Choroid plexus epithelial cell (primary cell): ENCODE results near the gene IFI27L2.

Source experiments
- DNase-seq: peaks from one replicate; pipeline ENCODE4 v3.0.0-alpha.2; 2010; ENCODE audit warnings: low read depth
- H3K4me3 ChIP-seq: 2 replicates; pipeline ENCODE4 v1.5.1; 2011; ENCODE audit warnings: low read depth, mild to moderate bottlenecking, control low read depth, low read length, moderate library complexity
- CTCF ChIP-seq: conservative IDR thresholded peaks from 2 replicates; pipeline ENCODE4 v1.5.1; 2011; ENCODE audit warnings: low read depth, mild to moderate bottlenecking, control low read depth, inconsistent platforms, low read length, moderate library complexity

IFI27L2 gene

GRCh38 chr14:94153750-94154342 lies 24.4 kb upstream of the IFI27L2 start:
- DNase-seq: no peak
- no peak for TF ChIP-seq CTCF
- no peak overlapping the region for H3K4me3 ChIP-seq

DNA sequence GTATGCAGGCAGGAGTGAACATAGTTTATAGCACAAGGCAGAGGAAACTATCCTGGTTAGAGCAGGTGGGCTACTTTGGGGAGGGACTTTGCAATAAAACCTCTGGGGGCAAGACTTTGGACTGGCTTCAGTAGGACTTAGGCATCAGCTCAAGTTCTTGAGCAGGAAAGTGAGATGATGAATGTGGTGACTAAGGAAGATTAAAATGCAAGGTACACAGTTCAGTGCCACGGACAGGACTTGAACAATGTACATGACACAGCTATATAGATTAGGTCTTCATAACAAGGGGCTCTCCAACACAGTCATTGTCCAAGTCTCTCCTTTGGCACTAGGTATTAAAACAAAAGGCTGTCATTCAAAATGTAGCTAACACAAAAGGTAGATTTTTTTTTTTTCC lies 23.3 kb upstream of the IFI27L2 start:
- TF ChIP-seq CTCF: no peak
- DNase-seq: no peak
- no peak overlapping the region for H3K4me3 ChIP-seq

GRCh38 chr14:94145902-94146527 lies 16.6 kb upstream of the IFI27L2 start:
- H3K4me3 ChIP-seq: no peak overlapping the region
- DNase-seq: no peak
- no peak for TF ChIP-seq CTCF

- no peak overlapping the region for H3K4me3 ChIP-seq
- DNase-seq: peak; percentile 7
- TF ChIP-seq CTCF: no peak
These were observed 15.4 kb upstream of the IFI27L2 start for GRCh38 chr14:94144765-94145164.

DNA sequence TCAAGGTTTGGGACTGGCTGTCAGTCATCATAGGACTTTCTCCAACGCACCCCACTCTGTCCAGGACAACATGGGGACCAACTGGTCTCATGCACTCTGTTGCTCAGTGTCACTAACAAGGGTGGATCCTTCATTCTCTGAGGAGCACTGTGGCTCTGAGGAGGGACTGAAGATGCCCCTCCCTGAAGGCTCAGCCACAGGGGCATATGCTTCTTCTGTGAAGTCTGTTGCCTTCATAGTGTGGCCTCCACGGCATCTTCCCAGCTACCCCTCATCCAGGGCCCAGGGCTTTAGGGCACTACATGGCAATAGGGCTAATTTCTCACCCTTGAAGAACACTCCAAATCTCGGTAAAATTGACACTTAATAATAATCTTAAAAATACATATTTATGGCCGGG lies 14.3 kb upstream of the IFI27L2 start:
- TF ChIP-seq CTCF: no peak

DNA sequence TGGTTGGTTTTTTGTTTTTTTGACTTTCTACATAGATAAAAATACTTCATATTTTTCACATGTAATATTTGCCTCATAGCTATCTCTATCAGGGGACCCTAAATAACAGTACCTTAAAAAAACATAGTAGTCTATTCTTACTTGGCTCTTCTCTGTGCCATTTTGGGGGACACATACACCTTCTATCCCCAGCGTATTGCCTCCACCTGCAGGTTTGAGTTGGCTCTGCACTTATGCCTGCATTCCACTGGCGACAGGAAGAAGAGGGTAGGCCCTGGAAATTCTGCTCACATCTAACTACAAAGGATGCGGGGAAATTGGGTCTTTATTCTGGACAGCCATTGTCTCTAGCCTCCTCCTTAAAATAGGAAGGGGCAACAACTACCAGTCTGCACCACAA lies 13.8 kb upstream of the IFI27L2 start:
- peak; percentile 54 for TF ChIP-seq CTCF
- H3K4me3 ChIP-seq: no peak overlapping the region
- peak; percentile 21 for DNase-seq

More for the DNA sequence above, 14.3 kb upstream of the IFI27L2 start:
- H3K4me3 ChIP-seq: no peak overlapping the region
- no peak for DNase-seq

DNA sequence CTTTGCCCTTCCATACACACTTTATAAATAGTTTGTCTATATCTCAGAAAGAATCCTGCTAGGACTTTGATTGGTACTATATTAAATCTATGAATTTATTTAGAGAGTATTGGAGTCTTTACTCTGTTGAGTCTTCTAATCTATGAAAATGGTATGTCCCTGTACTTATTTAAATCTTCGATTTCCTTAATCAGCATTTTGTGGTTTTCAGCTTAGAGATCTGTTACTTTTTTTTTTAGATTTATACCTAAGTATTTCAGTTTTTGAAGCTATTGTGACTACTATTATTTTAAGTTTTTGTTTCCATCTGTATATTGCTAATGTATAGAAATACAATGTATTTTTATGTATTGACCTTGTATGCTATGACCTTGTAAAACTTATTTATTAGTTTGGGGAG lies 13.4 kb upstream of the IFI27L2 start:
- no peak for TF ChIP-seq CTCF
- no peak overlapping the region for H3K4me3 ChIP-seq
- no peak for DNase-seq
